GM20431 (cell line): ENCODE data around the gene DNAH7.

ENCODE experiments used
- in situ Hi-C: fragments of 300-500 bp; cut with MseI, MboI; formaldehyde crosslinking; loops from one replicate; pipeline ENCODE4 v1.15.0; 2020; ENCODE audit warnings: low sequenced_read_pairs; ENCODE audit not compliant: unreplicated experiment

DNAH7 gene

GRCh38 chr2:196068271-196069209, at the start of gene DNAH7:
Gene DNAH7 (minus strand): TSS chr2:196068837. CDS start chr2:196068711, 126 bp downstream.
- in situ Hi-C loops = loop anchor here (25.0 kb wide), 1 partner anchor 406 kb away; the partner anchor contains the start of gene SLC39A10

GRCh38 chr2:196117214-196117705, 48.6 kb upstream of the DNAH7 start:
- in situ Hi-C loops = no loop called here

- in situ Hi-C loops = no loop called here
These were observed 44.7 kb upstream of the DNAH7 start for GRCh38 chr2:196113061-196113974.

GRCh38 chr2:196112418-196113034, 43.9 kb upstream of the DNAH7 start:
- in situ Hi-C loops = no loop called here

- in situ Hi-C loops = no loop called here
These were observed 40.0 kb upstream of the DNAH7 start for GRCh38 chr2:196108604-196109003.

- in situ Hi-C loops = no loop called here
These were observed 37.3 kb upstream of the DNAH7 start for GRCh38 chr2:196105951-196106350.

- in situ Hi-C loops = no loop called here
These were observed 35.4 kb upstream of the DNAH7 start for GRCh38 chr2:196104066-196104465.

- in situ Hi-C loops = no loop called here
These were observed 35.0 kb upstream of the DNAH7 start for GRCh38 chr2:196103626-196104025.

- in situ Hi-C loops = no loop called here
These were observed 32.8 kb upstream of the DNAH7 start for GRCh38 chr2:196101325-196101991.

GRCh38 chr2:196099916-196100315, 31.3 kb upstream of the DNAH7 start:
- in situ Hi-C loops = loop anchor here (25.0 kb wide), 1 partner anchor 362 kb away; no protein-coding TSS in a partner anchor

- in situ Hi-C loops = loop anchor here (25.0 kb wide), 1 partner anchor 364 kb away; no protein-coding TSS in a partner anchor
These were observed 29.4 kb upstream of the DNAH7 start for GRCh38 chr2:196097864-196098660.

GRCh38 chr2:196096982-196097745, 28.5 kb upstream of the DNAH7 start:
- in situ Hi-C loops = loop anchor here (25.0 kb wide), 1 partner anchor 365 kb away; no protein-coding TSS in a partner anchor

GRCh38 chr2:196096264-196096663, 27.6 kb upstream of the DNAH7 start:
- in situ Hi-C loops = loop anchor here (25.0 kb wide), 1 partner anchor 366 kb away; no protein-coding TSS in a partner anchor

- in situ Hi-C loops = loop anchor here (25.0 kb wide), 1 partner anchor 373 kb away; no protein-coding TSS in a partner anchor
These were observed 20.8 kb upstream of the DNAH7 start for GRCh38 chr2:196089448-196089847.

GRCh38 chr2:196088203-196088602, 19.6 kb upstream of the DNAH7 start:
- in situ Hi-C loops = loop anchor here (25.0 kb wide), 1 partner anchor 374 kb away; no protein-coding TSS in a partner anchor

GRCh38 chr2:196086517-196087368, 18.1 kb upstream of the DNAH7 start:
- in situ Hi-C loops = loop anchor here (25.0 kb wide), 1 partner anchor 376 kb away; no protein-coding TSS in a partner anchor
